ENCODE data around the gene GLT6D1. TPM values are rescaled to one million over a fixed set of nuclear protein-coding genes. Genes with fewer than 3 reads are reported as not detected.

The GLT6D1 gene
- total and polyA plus RNA-seq, 4 experiments from 2014 or later: not detected

DNA sequence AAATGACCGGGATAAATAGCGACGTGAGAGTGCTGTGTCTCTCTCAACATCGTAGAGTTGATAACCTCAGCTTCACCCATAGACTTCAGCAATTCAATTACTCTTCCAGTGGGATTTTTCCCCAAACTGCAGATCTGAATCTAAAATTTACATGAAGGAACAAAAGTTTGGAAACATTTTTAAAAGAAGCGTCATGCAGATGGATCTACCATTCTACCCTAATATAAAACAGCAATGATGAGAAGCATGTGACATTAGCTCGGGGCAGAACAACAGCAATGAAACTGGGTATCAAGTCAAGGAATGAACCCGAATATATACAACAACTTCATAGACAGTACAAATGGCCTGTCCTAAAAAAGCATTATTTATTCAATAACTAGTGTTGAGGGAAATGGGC is 18.8 kb downstream of the GLT6D1 start:
- CTCF ChIA-PET (ENCODE audit: partially characterized antibody): no interaction called here
- intact Hi-C loops (cut with micrococcal nuclease): no loop called here
- H3K27me3 ChIP-seq (ENCODE audit: insufficient read depth, low read length): no peaks in the 10 kb centered on the region

DNA sequence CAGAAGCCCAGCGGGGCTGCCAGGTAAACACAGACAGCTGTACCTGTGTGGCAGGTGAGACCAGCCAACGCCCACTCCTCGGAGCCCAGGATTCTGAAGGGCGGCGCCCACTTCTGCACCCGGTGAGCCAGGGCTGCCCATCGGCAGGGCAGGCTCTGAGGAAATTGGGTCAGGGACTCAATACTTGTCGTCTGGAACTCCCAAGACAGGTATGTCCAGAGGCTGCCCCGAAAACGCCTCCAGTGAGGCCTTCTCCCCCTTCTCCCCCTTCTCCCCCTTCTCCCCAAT is 19.8 kb downstream of the GLT6D1 start:
- peaks cover 1 to 8% of the 10 kb centered on the region in 2 donors for H3K27me3 Mint-ChIP-seq
- no peaks in the 10 kb centered on the region for H3K27me3 ChIP-seq (ENCODE audit: insufficient read depth, low read length)
- no peak overlapping the region for H3K27ac Mint-ChIP-seq
- POLR2A ChIA-PET (ENCODE audit: partially characterized antibody): no interaction called here
- H3K9me3 Mint-ChIP-seq: peaks cover 0 to 1% (median 0%) of the 10 kb centered on the region in 8 donors
- DNase-seq: no peak
- H3K27ac ChIP-seq (ENCODE audit: low read depth, low read length): no peak overlapping the region
- CTCF ChIA-PET (ENCODE audit: partially characterized antibody): no interaction called here
- H3K4me1 ChIP-seq (ENCODE audit: insufficient read depth, low read length): no peaks in the 10 kb centered on the region
- no peaks in the 10 kb centered on the region for H3K36me3 ChIP-seq (ENCODE audit: insufficient read depth, low read length)
- no peak overlapping the region for H3K4me3 ChIP-seq (ENCODE audit: low read length in 2 of 2)
- intact Hi-C loops (cut with micrococcal nuclease): no loop called here
- no peak overlapping the region for H3K4me3 Mint-ChIP-seq
- H3K36me3 Mint-ChIP-seq: no peaks in the 10 kb centered on the region
- no peaks in the 10 kb centered on the region for H3K9me3 ChIP-seq (ENCODE audit: control insufficient read depth in 1 of 2, low read length in 2 of 2)
- no peaks in the 10 kb centered on the region for H3K4me1 Mint-ChIP-seq

More for the DNA sequence above, 18.8 kb downstream of the GLT6D1 start:
- H3K4me1 Mint-ChIP-seq: no peaks in the 10 kb centered on the region
- no peaks in the 10 kb centered on the region for H3K4me1 ChIP-seq (ENCODE audit: insufficient read depth, low read length)
- no peak overlapping the region for H3K4me3 Mint-ChIP-seq
- no peak for DNase-seq
- peaks cover 0 to 4% (median 0%) of the 10 kb centered on the region in 8 donors for H3K9me3 Mint-ChIP-seq
- no peaks in the 10 kb centered on the region for H3K9me3 ChIP-seq (ENCODE audit: control insufficient read depth in 1 of 2, low read length in 2 of 2)
- no peak overlapping the region for H3K27ac Mint-ChIP-seq
- H3K27ac ChIP-seq (ENCODE audit: low read depth, low read length): no peak overlapping the region
- H3K27me3 Mint-ChIP-seq: peaks cover 1 to 8% of the 10 kb centered on the region in 2 donors
- POLR2A ChIA-PET (ENCODE audit: partially characterized antibody): no interaction called here
- no peak overlapping the region for H3K4me3 ChIP-seq (ENCODE audit: low read length in 2 of 2)
- no peaks in the 10 kb centered on the region for H3K36me3 Mint-ChIP-seq
- H3K36me3 ChIP-seq (ENCODE audit: insufficient read depth, low read length): no peaks in the 10 kb centered on the region

DNA sequence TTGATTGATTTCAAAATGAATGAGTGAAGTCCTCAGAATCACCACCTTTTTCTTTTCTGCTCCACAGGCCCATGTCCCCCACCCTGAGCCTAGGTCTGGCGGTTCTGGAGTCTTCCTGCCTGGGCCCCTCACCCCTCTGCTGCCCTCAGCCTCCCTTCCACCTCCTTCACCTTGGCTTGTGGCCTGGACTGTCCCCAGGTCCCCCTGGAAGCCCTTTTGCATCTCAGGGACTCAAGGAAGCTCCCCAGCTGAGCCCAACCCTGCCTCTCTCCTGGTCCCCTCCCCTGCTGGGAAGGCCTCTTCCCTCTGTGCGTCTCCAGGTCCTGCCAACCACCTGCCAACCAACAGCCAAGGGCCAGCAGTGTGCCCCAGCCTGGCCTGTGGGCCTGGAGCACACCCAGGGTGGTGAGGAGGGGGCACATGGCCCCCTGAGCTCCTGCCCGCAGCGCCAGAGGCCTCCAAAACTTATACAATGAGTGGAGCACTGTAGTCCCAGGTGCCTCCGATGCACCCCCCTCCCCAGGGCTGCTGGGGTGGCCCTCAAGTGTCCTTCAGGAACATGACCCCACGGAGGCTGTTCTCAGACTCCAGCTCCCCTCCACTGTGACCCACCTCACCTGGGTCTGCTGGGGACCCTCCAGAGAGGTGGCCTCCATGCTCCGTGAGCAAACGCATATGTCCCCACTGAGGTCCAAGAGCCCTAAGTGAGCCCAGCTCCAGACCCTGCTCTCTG is 20.3 kb downstream of the GLT6D1 start:
- Histone ChIP-seq H3K36me3 (ENCODE audit: insufficient read depth, low read length) (no peaks in the 10 kb centered on the region), H3K4me3 (ENCODE audit: low read length in 2 of 2) (no peak overlapping the region), H3K9me3 (ENCODE audit: control insufficient read depth in 1 of 2, low read length in 2 of 2) (no peaks in the 10 kb centered on the region), H3K4me1 (ENCODE audit: insufficient read depth, low read length) (no peaks in the 10 kb centered on the region), H3K27me3 (ENCODE audit: insufficient read depth, low read length) (no peaks in the 10 kb centered on the region), H3K27ac (ENCODE audit: low read depth, low read length) (no peak overlapping the region)
- H3K27me3 Mint-ChIP-seq: peaks cover 1 to 8% of the 10 kb centered on the region in 2 donors
- POLR2A ChIA-PET (ENCODE audit: partially characterized antibody): no interaction called here
- peaks cover 0 to 1% (median 0%) of the 10 kb centered on the region in 8 donors for H3K9me3 Mint-ChIP-seq
- H3K36me3 Mint-ChIP-seq: no peaks in the 10 kb centered on the region
- no peak overlapping the region for H3K27ac Mint-ChIP-seq
- DNase-seq: no peak
- intact Hi-C loops (cut with micrococcal nuclease): no loop called here
- CTCF ChIA-PET (ENCODE audit: partially characterized antibody): no interaction called here
- no peak overlapping the region for H3K4me3 Mint-ChIP-seq
- H3K4me1 Mint-ChIP-seq: no peaks in the 10 kb centered on the region

DNA sequence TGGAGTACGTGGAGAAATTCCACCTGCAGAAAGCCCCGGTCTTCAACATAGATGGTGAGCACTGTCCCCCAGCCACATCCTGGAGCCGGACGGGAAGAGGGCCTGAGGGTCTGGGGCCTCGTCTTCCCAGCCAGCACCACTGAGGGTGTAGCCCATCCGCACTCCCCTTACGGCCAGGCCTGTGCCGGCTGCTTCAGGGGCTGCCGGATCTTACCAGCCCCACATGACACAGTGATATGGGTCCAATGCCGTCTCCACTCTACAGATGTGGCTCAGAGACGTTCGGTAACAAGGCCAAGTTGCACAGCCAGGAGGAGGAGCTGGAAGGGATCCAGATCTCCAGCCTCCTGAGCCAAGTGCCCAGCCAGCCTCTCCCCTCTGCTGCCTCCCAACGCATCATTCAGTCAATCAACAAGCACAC is 21.3 kb downstream of the GLT6D1 start:
- no peaks in the 10 kb centered on the region for H3K4me1 Mint-ChIP-seq
- Histone ChIP-seq H3K9me3 (ENCODE audit: control insufficient read depth in 1 of 2, low read length in 2 of 2) (no peaks in the 10 kb centered on the region), H3K4me1 (ENCODE audit: insufficient read depth, low read length) (no peaks in the 10 kb centered on the region), H3K27ac (ENCODE audit: low read depth, low read length) (no peak overlapping the region), H3K36me3 (ENCODE audit: insufficient read depth, low read length) (no peaks in the 10 kb centered on the region), H3K4me3 (ENCODE audit: low read length in 2 of 2) (no peak overlapping the region), H3K27me3 (ENCODE audit: insufficient read depth, low read length) (no peaks in the 10 kb centered on the region)
- H3K27ac Mint-ChIP-seq: no peak overlapping the region
- POLR2A ChIA-PET (ENCODE audit: partially characterized antibody): no interaction called here
- CTCF ChIA-PET (ENCODE audit: partially characterized antibody): no interaction called here
- H3K27me3 Mint-ChIP-seq: peaks cover 1 to 8% of the 10 kb centered on the region in 2 donors
- H3K36me3 Mint-ChIP-seq: no peaks in the 10 kb centered on the region
- H3K9me3 Mint-ChIP-seq: peaks cover 0 to 2% (median 0%) of the 10 kb centered on the region in 8 donors
- DNase-seq: no peak
- H3K4me3 Mint-ChIP-seq: peak overlapping the region in 1 of 8 donors; percentile 9
- intact Hi-C loops (cut with micrococcal nuclease): no loop called here

DNA sequence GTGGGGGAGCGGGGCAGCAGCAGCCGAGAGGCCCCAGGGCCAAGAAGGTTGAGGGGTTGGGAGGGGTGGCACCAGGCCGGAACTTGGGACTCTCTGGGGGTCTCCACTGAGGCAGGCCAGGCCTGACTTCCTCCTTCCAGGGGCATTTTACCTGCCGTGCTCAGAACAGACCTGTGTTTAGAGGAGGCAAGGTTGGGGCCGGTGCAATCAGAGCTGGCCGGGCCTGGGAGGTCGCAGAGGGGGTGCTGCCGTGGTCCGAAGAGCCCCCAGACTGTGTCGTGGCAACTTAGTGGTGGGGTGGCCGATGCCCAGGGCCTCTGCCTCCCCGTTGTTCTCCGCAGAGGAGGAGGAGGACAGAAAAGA is 21.8 kb downstream of the GLT6D1 start:
- DNase-seq: no peak
- no peak overlapping the region for H3K4me3 ChIP-seq (ENCODE audit: low read length in 2 of 2)
- no peaks in the 10 kb centered on the region for H3K4me1 ChIP-seq (ENCODE audit: insufficient read depth, low read length)
- H3K9me3 Mint-ChIP-seq: peaks cover 0 to 3% (median 0%) of the 10 kb centered on the region in 8 donors
- H3K9me3 ChIP-seq (ENCODE audit: control insufficient read depth in 1 of 2, low read length in 2 of 2): no peaks in the 10 kb centered on the region
- H3K4me3 Mint-ChIP-seq: no peak overlapping the region
- H3K27ac ChIP-seq (ENCODE audit: low read depth, low read length): no peak overlapping the region
- H3K27ac Mint-ChIP-seq: no peak overlapping the region
- no peaks in the 10 kb centered on the region for H3K36me3 ChIP-seq (ENCODE audit: insufficient read depth, low read length)
- no peaks in the 10 kb centered on the region for H3K36me3 Mint-ChIP-seq
- peaks cover 0 to 6% of the 10 kb centered on the region in 2 donors for H3K27me3 Mint-ChIP-seq
- no peaks in the 10 kb centered on the region for H3K4me1 Mint-ChIP-seq
- no peaks in the 10 kb centered on the region for H3K27me3 ChIP-seq (ENCODE audit: insufficient read depth, low read length)
- POLR2A ChIA-PET (ENCODE audit: partially characterized antibody): no interaction called here
- intact Hi-C loops (cut with micrococcal nuclease): no loop called here
- CTCF ChIA-PET (ENCODE audit: partially characterized antibody): no interaction called here

DNA sequence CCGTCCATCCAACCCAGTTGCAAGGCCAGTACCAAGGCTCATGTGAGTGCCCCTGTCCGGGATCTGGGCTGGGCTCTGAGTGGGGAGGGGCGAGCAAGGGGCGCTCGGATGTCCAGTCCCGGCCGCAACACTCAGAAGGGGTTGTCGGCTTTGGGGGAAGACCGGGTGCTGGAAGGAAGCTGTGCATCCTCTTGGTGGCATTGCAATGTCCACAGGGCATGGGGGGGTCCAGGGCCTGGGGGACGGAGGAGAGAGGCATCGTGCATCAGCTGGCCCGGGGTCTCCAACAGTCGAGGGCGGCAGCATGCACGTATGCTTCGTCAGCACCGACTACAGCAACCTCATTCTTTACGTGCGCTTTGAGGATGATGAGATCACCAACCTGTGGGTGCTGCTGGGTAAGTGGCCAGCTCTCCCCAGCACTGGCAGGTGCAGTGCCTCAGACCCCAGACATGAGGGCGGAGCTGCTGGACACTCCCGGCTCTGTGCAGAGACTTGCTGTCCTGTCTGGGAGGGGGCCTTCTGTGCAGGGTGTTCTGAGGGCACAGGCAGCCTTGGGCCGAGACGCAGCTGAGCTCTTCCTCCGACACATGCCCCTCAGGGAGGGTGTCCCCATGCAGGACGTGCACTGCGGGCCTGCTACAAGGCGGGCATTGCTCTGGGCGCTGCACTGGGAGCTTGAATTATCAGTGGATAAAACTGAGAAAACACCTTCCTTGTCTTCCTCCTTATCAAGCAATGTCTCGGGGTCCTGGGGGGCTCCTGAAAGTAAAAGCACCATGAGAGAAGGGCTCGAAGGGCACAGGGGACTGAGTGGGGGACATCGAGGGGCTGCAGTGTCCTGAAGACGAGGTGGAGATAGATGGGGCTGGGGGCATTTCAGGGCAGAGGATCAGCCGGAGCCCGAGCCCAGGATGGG is 22.5 kb downstream of the GLT6D1 start:
- no peaks in the 10 kb centered on the region for H3K36me3 Mint-ChIP-seq
- ChIA-PET CTCF (ENCODE audit: partially characterized antibody) (no interaction called here), POLR2A (ENCODE audit: partially characterized antibody) (no interaction called here)
- peaks cover 0 to 3% (median 0%) of the 10 kb centered on the region in 8 donors for H3K9me3 Mint-ChIP-seq
- no peak overlapping the region for H3K27ac ChIP-seq (ENCODE audit: low read depth, low read length)
- peaks cover 0 to 6% of the 10 kb centered on the region in 2 donors for H3K27me3 Mint-ChIP-seq
- DNase-seq: no peak
- H3K4me1 Mint-ChIP-seq: no peaks in the 10 kb centered on the region
- H3K4me1 ChIP-seq (ENCODE audit: insufficient read depth, low read length): no peaks in the 10 kb centered on the region
- H3K9me3 ChIP-seq (ENCODE audit: control insufficient read depth in 1 of 2, low read length in 2 of 2): no peaks in the 10 kb centered on the region
- H3K4me3 ChIP-seq (ENCODE audit: low read length in 2 of 2): no peak overlapping the region
- H3K36me3 ChIP-seq (ENCODE audit: insufficient read depth, low read length): no peaks in the 10 kb centered on the region
- H3K4me3 Mint-ChIP-seq: no peak overlapping the region
- intact Hi-C loops (cut with micrococcal nuclease): no loop called here
- H3K27me3 ChIP-seq (ENCODE audit: insufficient read depth, low read length): no peaks in the 10 kb centered on the region
- H3K27ac Mint-ChIP-seq: no peak overlapping the region

DNA sequence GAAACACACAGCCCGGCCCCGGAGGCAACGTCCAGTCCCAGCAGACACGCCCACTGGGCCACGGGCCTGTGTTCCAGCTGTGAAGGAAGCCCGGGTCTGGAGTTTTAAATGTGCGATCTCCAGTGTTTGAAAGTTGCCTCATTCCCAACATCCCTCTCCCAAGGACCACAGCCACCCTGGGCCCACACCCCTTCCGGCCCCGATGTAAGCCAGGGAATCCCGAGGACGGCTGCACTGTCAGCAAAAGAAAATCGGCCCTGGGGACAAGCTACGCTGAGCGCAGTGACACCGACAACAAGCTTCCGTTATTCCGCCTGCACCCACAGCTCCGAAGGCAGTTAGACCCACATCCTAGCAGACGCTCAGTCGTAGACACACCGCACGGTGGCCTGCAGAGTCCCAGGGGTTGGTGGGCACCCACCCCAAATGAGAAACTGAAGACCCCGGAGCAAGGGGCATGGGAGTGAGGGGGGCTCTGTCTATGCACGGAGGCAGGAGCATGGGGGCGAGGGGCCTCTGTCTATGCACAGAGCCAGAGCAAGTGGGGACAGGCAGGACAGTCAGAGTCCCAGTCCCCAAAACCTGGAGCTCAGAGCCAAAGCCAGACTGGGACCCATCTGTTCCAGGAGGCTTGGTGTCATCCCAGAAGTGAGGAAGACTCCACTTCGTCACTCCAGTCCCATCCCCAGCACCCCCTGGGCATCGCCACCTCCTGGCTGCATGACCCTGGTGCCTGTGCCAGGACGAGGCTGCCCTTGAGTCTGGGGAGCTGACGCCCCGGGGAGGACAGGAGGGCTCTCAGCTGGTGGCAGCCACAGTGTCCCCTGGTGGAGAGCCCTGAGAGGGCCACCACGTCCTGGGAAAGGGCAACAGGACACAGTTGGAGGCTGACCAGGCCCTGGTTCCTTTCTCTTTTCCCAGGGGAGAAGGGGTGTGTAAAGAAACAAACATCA is 23.4 kb downstream of the GLT6D1 start:
- Histone ChIP-seq H3K4me1 (ENCODE audit: insufficient read depth, low read length) (no peaks in the 10 kb centered on the region), H3K27ac (ENCODE audit: low read depth, low read length) (no peak overlapping the region), H3K4me3 (ENCODE audit: low read length in 2 of 2) (no peak overlapping the region), H3K27me3 (ENCODE audit: insufficient read depth, low read length) (no peaks in the 10 kb centered on the region), H3K36me3 (ENCODE audit: insufficient read depth, low read length) (no peaks in the 10 kb centered on the region), H3K9me3 (ENCODE audit: control insufficient read depth in 1 of 2, low read length in 2 of 2) (no peaks in the 10 kb centered on the region)
- H3K27me3 Mint-ChIP-seq: peaks cover 0 to 6% of the 10 kb centered on the region in 2 donors
- intact Hi-C loops (cut with micrococcal nuclease): no loop called here
- no peak for DNase-seq
- no peaks in the 10 kb centered on the region for H3K36me3 Mint-ChIP-seq
- no peak overlapping the region for H3K4me3 Mint-ChIP-seq
- H3K27ac Mint-ChIP-seq: no peak overlapping the region
- ChIA-PET CTCF (ENCODE audit: partially characterized antibody) (no interaction called here), POLR2A (ENCODE audit: partially characterized antibody) (no interaction called here)
- no peaks in the 10 kb centered on the region for H3K4me1 Mint-ChIP-seq
- H3K9me3 Mint-ChIP-seq: peaks cover 0 to 3% (median 0%) of the 10 kb centered on the region in 8 donors

Data from CD4-positive, alpha-beta memory T cell (primary cell).